Stimulated activated CD8-positive, alpha-beta memory T cell treated with anti-CD3 and anti-CD28 coated beads, Interleukin-4, amount 100 ng/mL, for 1 hour (primary cell): Measurements from ENCODE around the gene DNAH6.
A peak's percentile ranks its signal among the peaks of the same experiment; 100 is the strongest.

Source experiments
- DNase-seq, 2 donors: peaks; one replicate each; pipeline ENCODE4 v3.0.0-alpha.2; 2020; ENCODE audit warnings: low read depth in 2 of 2, low spot score in 1 of 2

DNAH6 gene

GRCh38 chr2:84694088-84694622 lies 177.9 kb downstream of the DNAH6 start:
- DNase-seq = no peak

GRCh38 chr2:84697895-84698294 lies 181.6 kb downstream of the DNAH6 start:
- DNase-seq = no peak

- DNase-seq = no peak
These were observed 183.7 kb downstream of the DNAH6 start for GRCh38 chr2:84700006-84700405.

- DNase-seq = no peak
These were observed 185.6 kb downstream of the DNAH6 start for GRCh38 chr2:84701880-84702279.

GRCh38 chr2:84702941-84703340 lies 186.6 kb downstream of the DNAH6 start:
- DNase-seq = no peak

GRCh38 chr2:84703831-84704230 lies 187.5 kb downstream of the DNAH6 start:
- no peak for DNase-seq

- DNase-seq = no peak
These were observed 188.4 kb downstream of the DNAH6 start for GRCh38 chr2:84704505-84705244.

- no peak for DNase-seq
These were observed 189.6 kb downstream of the DNAH6 start for GRCh38 chr2:84705858-84706257.

GRCh38 chr2:84708442-84708841 lies 192.1 kb downstream of the DNAH6 start:
- no peak for DNase-seq

GRCh38 chr2:84711651-84712050 lies 195.4 kb downstream of the DNAH6 start:
- DNase-seq = no peak

GRCh38 chr2:84713441-84713840 lies 197.1 kb downstream of the DNAH6 start:
- DNase-seq = no peak

- DNase-seq = no peak
These were observed 200.3 kb downstream of the DNAH6 start for GRCh38 chr2:84716564-84716963.

GRCh38 chr2:84717302-84717701 lies 201.0 kb downstream of the DNAH6 start:
- no peak for DNase-seq

GRCh38 chr2:84719434-84719833 lies 203.1 kb downstream of the DNAH6 start:
- no peak for DNase-seq

- DNase-seq = no peak
These were observed 207.5 kb downstream of the DNAH6 start for GRCh38 chr2:84723831-84724230.

GRCh38 chr2:84725717-84726116 lies 209.4 kb downstream of the DNAH6 start:
- DNase-seq = no peak

- no peak for DNase-seq
These were observed 211.0 kb downstream of the DNAH6 start for GRCh38 chr2:84727315-84727714.

- no peak for DNase-seq
These were observed 212.9 kb downstream of the DNAH6 start for GRCh38 chr2:84729224-84729623.

- no peak for DNase-seq
These were observed 214.9 kb downstream of the DNAH6 start for GRCh38 chr2:84731185-84731584.

- DNase-seq = no peak
These were observed 216.8 kb downstream of the DNAH6 start for GRCh38 chr2:84732897-84733778.

GRCh38 chr2:84735389-84735788 lies 219.1 kb downstream of the DNAH6 start:
- DNase-seq = no peak

- DNase-seq = peak in 1 of 2 donors; percentile 25
These were observed 225.0 kb downstream of the DNAH6 start for GRCh38 chr2:84741182-84741822.
